Activated T-cell treated with anti-CD3 and anti-CD28 coated beads for 48 hours (primary cell): ENCODE results near the gene PLEKHH1.

Experiments used
- DNase-seq: peaks from one replicate; pipeline ENCODE4 v3.0.0-alpha.2; 2020; ENCODE audit warnings: low read depth

PLEKHH1 gene

DNA sequence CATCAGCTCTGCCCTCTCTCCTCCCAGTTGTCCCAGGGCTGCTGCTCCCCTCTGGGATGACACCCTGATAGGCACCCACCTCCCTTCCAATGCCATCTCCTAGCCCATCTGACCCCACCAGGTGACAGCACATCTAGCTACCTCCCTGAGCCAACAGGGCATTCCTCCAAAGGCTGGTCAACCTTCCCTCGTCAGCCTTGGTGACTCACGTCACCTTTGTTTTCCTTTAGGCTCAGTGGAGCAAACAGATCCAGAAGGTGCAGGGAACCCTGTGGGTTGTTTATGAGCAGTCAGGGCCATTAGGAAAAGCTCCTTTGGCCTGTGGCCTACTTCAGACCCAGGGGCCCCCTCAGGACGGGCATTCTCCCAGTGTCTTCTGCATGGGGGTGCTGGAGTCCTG is 34.6 kb downstream of the PLEKHH1 start:
- DNase-seq: no peak

GRCh38 chr14:67569011-67569650 is 36.0 kb downstream of the PLEKHH1 start:
- no peak for DNase-seq

DNA sequence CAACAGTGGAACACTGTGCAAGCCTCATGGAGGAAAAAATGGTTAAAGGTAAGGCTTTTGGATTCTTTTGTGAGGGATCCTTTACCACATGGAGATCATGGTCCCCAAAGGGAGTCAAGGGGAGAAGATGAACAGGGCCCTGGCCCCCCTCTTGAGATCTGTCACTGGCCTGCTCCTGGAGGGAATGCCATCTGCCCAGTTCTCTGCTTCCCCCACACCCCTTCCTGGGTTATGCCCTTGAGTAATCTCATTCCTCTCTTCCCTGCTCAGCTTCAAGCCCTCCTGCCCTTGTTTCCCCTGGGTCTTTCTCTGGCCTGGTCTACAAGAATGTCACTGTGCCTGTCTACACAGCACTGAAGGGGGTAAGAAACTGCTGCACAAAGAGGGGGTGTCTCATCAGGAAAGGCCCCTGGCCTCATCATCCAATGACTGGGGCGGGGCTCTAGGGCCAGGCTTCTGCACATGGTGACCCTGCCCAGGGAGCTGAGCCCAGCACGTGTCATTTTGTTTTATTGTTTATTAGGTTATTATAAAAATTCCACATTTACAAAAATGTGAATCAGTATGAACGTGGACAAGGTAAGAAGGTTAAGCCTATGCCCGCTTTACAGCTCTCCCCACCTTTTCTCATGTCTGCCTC is 36.7 kb downstream of the PLEKHH1 start:
- DNase-seq: no peak

DNA sequence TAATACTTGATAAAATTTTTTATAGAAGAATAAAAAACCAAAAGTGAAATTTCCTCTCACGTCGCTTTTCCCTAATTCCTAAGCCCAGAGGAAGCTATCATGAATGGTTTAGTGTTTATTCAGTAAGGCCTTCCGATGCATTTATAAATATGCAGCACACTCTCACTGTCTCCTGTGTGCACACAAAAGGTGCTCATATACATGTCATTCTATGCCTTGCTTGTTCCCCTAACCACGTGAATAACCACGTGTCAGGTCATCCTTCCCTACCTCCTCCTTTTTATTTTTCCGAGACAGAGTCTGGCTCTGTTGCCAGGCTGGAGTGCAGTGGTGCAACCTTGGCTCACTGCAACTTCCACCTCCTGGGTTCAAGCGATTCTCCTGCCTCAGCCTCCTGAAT is 37.4 kb downstream of the PLEKHH1 start:
- no peak for DNase-seq

GRCh38 chr14:67571275-67571990 is 38.3 kb downstream of the PLEKHH1 start:
- peak; percentile 55 for DNase-seq

DNA sequence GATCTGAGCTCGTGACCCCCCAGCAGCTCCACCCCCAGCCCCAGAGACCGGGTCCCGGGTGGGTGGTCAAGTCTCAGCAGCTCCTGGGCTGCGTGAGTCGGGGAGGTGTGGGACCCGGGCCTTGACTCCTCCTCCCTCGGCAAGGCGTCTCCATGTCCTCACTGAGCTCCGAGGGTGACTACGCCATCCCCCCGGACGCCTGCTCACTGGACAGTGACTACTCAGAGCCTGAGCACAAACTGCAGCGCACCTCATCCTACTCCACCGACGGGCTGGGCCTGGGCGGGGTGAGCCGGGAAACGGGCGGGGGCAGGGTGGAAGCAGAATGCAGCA is 38.9 kb downstream of the PLEKHH1 start:
- no peak for DNase-seq

DNA sequence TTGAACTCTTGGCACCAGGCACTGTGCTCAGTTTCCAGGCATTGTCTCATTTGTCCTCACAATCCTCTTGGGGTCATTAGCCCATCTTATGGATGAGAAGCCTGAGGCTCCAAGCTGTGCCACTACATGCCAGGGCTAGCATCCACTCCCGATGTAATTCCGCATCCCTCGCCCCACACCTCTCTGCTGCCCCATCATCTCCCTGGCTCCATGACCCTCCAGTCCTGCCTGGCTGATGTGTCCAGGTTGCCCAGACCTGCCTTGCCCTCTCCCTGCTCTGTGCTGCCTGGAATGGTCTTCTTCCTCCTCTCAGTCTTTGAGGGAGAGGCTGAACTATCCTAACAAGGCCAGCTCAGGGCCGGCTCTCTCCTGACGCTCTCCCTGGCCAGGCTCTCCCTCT is 39.5 kb downstream of the PLEKHH1 start:
- DNase-seq: no peak

GRCh38 chr14:67573228-67574010 is 40.3 kb downstream of the PLEKHH1 start:
- DNase-seq: no peak

DNA sequence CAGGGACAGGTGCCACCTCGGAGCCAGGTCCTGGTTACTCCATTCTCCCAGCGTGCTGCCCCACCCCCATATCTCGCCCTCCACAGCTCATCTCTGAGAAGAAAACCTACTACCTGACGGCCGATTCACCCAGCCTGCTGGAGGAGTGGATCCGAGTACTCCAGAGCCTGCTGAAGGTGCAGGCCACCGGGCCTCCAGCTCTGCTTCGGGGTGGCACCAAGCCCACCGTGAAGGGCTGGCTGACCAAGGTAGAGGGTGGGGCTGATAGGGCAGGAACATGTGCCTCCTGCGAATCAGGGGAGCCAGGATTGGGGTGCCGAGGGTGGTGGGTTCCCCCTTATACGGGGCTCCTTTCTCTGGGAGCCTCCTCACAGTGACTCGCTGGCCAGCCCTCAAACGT is 41.1 kb downstream of the PLEKHH1 start:
- DNase-seq: no peak

- no peak for DNase-seq
Observed at GRCh38 chr14:67574806-67575205, 41.7 kb downstream of the PLEKHH1 start.

- DNase-seq: no peak
Observed at GRCh38 chr14:67575684-67576083, 42.6 kb downstream of the PLEKHH1 start.

- no peak for DNase-seq
Observed at GRCh38 chr14:67576216-67576955, 43.3 kb downstream of the PLEKHH1 start.

DNA sequence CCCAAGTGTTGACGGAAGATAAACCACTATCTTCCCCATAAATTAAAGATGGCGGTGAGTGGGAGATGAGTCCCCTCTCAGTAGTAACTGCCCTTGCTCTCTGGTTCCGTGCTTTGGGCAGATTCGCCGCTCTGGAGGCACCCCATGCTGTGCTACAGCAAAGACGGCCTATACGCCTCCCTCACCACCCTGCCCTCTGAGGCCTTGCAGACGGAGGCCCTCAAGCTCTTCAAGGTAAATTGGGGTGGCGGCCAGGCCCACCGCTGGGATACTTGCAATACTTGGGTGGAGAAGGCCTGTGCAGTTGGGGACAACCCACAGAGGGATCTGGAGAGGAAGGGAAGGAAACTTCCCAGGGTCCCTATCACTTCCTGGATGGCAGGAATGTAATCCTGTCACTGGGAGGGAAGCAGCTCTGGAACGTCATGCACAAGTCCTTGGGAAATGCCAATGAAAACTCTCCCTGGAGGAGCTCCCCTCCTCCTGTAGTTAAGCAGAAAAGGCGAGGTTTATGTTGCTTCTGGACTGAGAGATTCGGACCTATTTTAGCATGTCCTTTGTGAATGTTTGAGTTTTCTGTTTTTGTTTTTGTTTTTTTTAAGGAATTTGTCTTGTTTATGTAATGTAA is 44.2 kb downstream of the PLEKHH1 start:
- no peak for DNase-seq

GRCh38 chr14:67577909-67578749 is 45.0 kb downstream of the PLEKHH1 start:
- no peak for DNase-seq

- no peak for DNase-seq
Observed at GRCh38 chr14:67579040-67579439, 46.0 kb downstream of the PLEKHH1 start.

GRCh38 chr14:67579636-67580035 is 46.5 kb downstream of the PLEKHH1 start:
- DNase-seq: no peak

DNA sequence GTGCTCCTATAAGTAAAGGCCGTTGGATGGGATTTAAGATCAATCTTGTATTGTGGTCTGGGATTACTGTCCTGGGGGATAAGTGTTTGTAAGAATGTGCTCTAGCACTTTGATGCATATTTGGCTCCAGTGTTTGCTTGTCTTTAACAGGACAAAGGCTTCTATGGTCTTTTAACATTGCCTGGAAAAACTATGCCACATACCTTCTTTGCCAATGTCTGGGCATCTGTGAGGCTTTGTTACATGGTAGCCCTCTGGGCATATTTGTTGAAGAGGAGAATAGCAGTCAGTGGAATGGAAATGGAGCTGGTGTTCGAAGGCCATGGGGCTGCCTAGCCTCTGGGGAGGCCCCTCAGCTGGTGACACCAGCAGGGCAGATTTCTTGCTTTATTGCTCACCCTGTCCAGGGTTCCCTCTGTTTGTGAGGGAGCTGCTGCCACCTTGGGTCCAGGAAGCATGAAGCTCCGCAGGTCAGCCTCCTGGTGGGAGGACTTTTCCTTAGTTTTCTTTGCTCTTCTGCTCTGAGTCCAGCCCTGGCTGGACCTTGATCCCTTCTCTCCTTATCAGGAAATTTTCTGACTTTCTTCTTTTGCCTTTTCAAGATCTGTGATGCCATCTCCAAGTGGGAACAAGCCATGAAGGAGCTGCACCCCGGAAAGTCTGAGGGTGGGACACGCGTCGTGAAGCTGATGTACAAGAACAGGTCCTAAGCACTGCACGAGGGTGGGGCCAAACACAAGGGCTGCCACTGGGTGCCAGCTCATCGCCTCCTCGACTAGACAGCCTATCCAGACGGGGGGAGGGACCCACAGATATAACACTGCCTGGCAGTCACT is 47.5 kb downstream of the PLEKHH1 start:
- no peak for DNase-seq

DNA sequence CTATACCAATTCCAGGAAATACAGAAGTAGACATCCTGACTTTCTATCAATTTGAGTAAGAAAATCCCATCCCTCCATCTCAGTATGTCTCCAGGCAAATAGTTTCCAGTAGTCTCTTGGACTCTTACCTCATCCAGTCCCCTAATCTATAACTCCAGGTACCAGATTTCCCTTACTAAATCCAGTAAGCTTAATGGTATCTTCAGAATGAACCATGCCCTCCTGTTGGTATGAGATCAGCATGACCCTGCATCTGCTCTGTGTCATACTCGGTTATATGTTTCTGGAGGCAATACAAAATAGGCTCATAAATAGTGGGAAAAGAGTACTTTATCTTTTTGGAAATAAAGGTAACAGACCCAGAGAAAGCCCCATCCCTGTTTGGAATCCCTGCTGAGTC is 48.6 kb downstream of the PLEKHH1 start:
- no peak for DNase-seq

GRCh38 chr14:67582061-67582460 is 49.0 kb downstream of the PLEKHH1 start:
- no peak for DNase-seq
